Brain pericyte (primary cell): Measurements from ENCODE around the gene FBXL20.
"Not testable (repeated sequence)": the region's sequence is repeated elsewhere in the genome, so short reads cannot be mapped to it uniquely, and the experiment has no call there.

ENCODE experiments used
- DNase-seq: peaks from one replicate; pipeline ENCODE4 v3.0.0-alpha.2; 2012; ENCODE audit warnings: low read depth, low spot score

The FBXL20 gene

DNA sequence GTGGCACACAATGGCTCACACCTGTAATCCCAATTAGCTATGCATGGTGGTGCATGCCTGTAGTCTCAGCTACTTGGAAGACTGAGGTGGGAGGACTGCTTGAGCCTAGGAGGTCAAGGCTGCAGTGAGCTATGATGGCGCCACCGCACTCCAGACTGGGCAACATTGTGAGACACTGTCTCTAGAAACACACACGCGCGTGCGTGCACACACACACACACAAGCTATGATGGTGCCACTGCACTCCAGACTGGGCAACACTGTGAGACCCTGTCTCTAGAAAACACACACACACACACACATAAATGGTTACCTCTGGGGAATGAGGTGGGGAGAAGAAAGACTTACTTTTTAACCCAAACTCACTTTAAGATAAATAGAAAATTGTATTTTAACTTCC is 16.4 kb downstream of the FBXL20 start:
- DNase-seq, result no peak

DNA sequence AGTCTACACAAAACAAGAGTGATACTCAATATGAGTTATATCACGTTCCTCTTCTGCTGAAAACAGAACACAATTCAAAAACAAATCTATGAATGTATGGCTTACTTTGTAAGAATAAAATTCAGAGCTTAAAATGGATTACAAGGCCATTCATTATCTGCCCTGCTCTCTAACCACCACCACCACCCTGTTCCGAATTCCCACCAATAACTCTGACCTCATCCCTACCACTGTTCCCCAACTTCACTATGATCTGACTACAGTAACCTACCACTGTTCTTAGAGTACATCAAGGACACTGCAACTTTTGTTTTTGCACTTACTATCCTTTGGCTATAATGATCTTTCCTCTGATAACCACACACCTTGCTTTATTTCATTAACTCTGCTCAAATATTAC is 21.3 kb downstream of the FBXL20 start:
- DNase-seq, result no peak

DNA sequence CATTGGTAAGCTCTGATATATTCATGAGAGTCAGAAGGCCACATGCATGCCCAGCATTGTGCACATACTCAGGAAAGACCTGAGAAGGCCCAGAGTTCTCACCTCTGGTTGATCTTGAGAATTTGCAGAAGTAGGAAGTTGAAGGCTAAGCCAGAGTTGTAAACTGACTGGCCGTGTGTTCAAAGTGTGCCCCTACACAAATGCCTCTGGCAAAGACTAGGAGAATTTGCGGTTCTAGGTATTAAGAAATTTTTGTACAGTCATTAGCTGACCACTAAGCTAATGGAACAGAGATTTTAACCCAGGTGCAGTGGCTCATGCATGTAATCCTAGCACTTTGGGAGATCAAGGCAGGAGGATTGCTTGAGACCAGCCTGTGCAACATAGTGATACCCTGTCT is 25.0 kb downstream of the FBXL20 start:
- DNase-seq, result no peak

DNA sequence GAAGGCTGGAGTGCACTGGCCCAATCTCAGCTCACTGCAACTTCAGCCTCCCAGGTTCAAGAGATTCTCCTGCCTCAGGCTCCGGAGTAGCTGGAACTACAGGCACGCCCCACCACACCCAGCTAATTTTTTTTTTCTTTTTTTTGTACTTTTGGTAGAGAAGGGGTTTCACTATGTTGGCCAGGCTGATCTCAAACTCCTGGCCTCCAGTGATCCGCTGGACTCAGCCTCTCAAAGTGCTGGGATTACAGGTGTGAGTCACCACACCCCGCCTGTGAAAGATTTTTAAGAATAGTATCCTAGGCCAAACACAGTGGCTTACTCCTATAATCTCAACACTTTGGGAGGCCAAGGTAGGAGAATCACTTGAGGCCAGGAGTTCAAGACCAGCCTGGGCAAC is 33.6 kb downstream of the FBXL20 start:
- DNase-seq, result not testable (repeated sequence)

DNA sequence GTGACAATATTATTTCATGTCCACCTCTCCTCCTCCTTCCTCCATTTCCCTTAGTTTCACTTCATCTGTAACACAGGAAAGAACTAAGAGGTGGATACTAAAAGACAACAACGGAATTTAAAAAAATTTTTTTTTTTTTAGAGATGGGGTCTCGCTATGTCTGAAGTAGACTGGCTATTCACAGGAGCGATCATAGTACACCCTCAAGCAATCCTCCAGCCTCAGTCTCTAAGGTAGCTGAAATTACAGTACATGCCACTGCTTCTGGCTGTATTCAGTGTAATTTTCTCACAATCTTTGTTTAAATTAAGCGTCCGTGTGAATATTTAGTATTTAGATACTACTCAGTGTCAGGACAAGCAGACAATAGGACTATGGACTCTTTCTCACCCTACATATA is 35.6 kb downstream of the FBXL20 start:
- DNase-seq, result no peak

DNA sequence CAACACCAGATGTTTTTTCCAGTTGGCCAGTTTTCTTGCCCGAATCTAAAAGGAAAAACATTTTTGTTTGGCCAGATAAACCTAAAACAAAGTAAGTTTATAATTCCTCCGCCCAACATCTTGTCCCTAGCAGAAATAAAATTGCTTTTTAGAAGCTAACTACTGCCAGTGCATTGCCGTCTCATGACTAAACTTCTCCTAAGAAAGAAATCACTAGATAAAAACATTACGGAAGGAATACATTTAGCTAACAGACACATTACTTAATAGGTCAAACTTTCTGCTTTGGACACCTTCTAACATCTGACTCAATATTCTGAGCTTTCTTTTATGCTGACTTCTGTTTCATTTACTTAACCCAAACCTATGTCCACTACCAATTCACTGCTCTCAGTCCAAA is 36.2 kb downstream of the FBXL20 start:
- DNase-seq, result no peak

DNA sequence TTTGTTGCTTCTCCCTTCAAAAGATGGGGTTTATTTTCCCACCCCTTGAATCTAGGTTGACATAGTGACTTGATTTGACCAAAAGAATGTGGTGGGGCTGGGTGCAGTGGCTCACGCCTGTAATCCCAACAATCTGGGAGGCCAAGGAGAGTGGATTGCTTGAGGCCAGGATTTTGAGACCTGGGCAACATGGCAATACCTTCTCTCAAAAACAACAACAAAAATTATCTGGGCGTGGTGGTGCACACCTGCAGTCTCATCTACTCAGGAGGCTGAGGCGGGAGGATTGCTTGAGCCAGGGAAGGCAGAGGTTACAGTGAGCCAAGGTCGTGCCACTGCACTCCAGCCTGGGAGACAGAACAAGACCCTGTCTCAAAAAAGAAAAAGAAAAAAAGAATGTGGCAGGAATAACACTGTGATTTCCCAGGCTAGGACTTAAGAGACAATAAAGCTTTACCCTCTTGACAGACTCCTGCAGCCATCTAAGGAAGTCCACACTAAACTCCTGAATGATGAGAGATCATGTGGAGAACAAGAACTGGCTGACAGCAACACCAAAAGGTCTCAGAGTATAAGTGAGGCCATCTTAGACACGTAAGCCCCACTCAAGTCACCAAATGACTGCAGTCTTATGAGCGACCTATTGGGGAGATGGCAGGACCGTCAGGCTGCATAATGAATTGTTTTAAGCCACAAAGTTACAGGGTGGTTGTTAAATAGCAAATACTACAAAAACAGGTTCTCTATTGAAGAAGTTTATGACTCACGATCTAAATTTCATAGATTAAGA is 37.0 kb downstream of the FBXL20 start:
- DNase-seq, result no peak

DNA sequence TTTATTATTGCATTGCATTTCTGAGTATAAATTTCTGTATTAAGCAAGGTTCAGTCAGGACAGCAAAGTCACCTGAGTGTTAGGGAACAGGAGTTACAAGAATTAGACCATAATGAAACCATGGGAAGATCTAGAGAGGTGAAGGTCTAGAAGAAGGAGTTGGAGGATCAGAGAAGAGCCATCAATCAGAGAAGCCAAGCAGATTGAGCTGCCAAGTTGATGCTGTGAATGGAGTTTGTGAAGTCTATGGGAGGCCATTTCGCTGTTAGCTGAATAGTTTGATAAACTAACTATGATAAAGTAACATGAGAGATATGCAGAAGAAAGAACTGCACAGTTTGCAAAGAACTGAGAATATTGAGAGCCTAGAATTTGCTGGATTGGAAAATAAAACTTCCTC is 40.4 kb downstream of the FBXL20 start:
- no peak for DNase-seq

DNA sequence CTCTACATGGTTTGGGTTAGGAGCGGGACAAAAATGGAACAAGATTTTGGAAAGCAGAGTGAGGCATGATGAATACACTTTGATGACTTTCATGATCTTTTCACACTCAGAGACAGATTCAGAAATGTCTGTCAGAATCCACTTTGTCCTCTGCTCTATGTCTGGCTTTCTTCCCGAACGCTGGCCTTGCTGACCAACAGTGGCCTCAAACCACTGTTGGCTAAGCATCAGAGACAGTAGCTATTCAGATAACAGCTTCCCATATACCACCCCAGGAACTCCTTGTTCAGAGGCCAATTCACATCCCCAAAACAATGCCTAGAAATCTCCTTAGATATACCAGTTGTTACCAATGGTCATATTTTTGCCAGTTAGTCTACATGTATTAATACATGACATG is 40.9 kb downstream of the FBXL20 start:
- DNase-seq, result no peak

DNA sequence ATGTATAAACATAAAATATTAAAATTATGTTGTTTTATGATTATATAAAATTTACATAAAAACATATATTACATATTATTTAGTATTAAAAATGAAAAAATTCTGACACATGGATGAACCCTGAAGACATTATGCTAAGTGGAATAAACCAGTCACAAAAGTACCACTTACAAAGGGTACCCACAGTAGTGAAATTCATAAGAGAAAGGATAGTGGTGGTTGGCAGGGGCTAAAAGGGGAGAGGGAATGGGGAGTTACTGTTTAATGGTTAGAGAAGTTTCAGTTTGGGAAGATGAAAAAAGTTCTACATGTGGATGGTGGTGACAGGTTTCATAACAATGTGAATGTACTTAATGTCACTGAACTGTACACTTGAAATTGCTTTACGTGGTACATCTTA is 41.4 kb downstream of the FBXL20 start:
- DNase-seq, result no peak

DNA sequence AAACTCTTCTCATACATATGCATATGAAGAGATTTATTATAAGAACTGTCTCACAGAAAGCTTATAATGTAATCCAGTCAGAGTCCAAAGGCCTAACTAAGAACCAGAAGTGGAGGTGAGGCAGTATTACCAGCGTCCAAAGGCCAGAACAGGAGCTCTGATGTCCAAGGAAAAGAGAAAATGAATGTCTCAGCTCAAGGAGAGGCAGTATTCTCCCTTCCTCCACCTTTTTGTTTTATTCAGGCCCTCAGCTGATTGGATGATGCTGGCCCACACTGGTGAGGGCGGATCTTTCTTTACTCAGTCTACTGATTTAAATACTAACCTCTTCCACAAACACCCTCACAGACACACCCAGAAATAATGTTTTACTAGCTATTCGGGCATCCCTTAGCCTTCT is 43.4 kb downstream of the FBXL20 start:
- DNase-seq, result no peak

DNA sequence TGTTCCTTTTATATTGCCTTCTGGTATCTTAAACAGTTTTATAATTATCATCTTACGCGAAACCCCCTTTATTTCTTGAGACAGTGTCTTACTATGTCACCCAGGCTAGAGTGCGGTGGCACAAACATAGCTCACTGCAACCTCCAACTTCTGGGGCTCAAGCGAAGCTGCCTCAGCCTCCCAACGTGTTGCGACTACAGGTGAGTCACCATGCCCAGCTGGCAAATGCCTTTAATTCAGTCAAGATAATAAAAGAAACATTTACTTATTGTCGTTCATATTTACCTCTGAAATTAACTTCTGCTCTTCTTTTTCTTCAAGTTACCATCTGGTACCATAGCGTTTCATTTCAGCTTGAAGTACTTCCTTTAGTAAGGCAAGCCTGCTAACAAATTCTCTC is 43.9 kb downstream of the FBXL20 start:
- no peak for DNase-seq

DNA sequence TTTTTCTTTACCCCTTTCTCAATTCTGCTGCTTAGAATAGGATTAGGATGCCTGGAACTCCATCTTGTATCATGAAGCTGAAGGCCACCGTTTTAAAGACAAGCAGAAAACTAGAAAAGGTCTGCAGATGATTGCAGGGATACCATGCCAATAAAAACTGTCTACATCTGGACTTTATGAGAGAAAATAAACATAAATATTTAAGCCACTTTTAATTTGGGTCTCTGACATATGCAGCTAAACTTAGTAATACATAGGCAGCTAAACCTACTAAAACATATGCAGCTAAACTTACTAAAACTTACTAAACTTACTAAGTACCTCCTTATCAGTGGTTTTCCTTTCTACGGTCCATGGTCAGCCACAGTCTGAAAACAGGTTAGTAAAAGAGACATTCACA is 48.4 kb downstream of the FBXL20 start:
- DNase-seq, result no peak

DNA sequence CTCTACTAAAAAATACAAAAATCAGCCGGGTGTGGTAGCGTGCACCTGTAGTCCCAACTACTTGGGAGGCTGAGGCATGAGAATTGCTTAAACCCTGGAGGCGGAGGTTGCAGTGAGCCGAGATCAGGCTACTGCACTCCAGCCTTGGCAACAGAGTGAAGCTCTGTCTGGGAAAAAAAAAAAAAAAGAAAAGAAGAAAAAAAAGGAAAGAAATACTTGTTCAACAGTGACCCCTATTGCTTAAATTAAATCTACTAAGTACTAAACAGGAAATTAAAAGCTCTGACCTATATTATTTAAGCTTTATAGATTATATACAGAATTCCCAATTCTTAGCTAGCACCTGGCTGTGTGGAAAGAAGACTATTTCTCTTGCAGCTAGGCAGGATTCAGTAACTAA is 48.9 kb downstream of the FBXL20 start:
- no peak for DNase-seq

DNA sequence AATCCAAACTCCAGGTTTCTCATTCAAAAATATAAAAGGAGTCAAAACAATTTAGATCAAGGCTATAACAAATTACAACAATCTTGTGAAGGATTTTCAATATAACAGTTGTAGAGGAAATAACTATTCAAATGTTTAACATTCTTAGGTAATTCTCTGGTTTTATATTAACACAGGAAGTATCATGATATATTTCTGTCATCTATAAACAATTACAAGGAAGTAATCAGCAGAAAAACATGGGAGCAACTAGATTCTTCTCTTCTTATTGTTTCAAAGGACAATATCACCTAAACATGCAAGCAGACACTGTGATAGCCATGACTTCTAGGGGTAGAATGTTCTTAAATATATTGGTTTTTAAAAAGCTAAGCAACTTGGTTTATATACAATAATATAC is 49.9 kb downstream of the FBXL20 start:
- DNase-seq, result no peak

DNA sequence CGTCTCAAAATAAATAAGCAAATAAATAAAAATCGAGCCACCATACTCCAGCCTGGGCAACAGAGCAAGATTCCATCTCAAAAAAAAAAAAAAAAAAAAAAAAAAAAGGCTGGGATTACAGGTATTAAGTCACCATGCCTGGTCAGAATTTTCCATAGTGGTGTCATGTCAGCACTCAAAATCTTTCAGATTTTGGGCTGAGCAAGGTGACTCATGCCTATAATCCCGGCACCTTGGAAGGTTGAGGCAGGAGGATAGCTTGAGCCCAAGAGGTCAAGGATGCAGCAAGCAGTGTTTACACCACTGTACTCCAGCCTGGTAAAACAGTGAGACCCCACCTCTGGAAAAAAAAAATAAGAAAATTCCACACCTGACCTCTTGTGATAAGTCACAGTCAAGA is 52.2 kb downstream of the FBXL20 start:
- DNase-seq, result no peak

DNA sequence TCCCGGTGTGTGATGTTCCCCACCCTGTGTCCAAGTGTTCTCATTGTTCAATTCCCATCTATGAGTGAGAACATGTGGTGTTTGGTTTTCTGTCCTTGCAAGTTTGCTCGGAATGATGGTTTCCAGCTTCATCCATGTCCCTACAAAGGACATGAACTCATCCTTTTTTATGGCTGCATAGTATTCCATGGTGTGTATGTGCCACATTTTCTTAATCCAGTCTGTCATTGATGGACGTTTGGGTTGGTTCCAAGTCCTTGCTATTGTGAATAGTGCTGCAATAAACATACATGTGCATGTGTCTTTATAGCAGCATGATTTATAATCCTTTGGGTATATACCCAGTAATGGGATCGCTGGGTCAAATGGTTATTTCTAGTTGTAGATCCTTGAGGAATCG is 54.6 kb downstream of the FBXL20 start:
- DNase-seq, result not testable (repeated sequence)

DNA sequence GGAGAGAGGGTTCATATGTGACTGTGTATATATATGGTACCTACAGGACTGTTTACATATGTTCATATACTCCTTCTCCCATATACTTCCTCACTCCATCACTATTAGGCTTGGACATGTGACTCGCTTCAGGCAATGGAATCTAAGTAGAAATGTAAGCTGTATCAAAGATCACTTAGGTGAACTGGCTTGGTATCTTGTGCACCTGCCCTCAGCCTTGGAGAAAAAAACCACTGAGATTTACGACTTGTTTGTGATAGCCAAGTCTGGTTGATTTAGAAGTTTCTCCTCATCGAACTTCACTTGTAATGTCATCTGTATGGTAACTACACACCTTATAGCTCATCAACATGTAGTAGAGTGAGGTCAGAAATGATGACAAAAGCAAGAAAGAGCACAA is 59.9 kb downstream of the FBXL20 start:
- no peak for DNase-seq

DNA sequence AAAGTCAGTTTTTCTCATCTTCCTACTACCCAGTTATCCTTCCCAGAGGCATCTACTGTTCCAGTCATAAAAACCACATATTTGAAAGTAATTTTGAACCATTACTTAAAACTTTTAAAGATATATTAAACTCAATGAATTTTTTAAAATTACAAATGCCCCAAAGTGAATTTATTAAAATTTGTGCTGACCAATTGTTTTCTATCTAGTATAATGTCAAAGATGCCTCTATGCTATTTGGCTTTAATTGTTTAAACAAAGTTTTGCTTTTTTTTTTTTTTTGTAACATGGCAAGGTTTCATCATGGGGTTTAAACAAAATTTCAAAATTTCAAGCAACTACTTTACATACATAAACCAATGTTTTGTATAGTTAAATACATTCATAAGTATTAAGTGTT is 60.7 kb downstream of the FBXL20 start:
- DNase-seq, result no peak

DNA sequence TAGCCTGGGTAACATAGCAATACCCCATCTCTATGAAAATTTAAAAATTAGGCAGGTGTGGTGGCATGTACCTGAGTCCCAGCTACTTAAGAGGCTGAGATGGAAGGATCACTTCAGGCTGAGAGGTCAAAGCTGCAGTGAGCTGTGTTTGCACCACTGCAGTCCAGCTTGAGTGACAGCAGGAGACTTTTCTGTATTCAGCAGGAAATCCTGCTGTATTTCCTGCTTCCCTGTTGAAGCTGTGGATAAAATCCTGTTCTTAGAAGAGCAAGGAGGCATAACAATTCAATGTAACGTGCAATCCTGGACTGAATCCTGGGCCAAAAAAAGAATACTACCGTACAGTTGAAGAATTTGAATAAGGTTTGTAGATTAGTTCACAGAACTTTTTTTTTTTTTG is 62.2 kb downstream of the FBXL20 start:
- DNase-seq, result no peak

DNA sequence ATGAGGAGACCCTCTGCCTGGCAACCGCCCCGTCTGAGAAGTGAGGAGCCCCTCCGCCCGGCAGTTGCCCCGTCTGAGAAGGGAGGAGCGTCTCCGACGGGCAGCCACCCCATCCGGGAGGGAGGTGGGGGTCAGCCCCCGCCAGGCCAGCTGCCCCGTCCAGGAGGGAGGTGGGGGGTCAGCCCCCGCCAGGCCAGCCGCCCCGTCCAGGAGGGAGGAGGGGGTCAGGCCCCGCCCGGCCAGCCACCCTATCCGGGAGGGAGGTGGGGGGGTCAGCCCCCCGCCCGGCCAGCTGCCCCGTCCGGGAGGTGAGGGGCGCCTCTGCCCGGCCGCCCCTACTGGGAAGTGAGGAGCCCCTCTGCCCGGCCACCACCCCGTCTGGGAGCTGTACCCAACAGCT is 63.8 kb downstream of the FBXL20 start:
- DNase-seq, result not testable (repeated sequence)

DNA sequence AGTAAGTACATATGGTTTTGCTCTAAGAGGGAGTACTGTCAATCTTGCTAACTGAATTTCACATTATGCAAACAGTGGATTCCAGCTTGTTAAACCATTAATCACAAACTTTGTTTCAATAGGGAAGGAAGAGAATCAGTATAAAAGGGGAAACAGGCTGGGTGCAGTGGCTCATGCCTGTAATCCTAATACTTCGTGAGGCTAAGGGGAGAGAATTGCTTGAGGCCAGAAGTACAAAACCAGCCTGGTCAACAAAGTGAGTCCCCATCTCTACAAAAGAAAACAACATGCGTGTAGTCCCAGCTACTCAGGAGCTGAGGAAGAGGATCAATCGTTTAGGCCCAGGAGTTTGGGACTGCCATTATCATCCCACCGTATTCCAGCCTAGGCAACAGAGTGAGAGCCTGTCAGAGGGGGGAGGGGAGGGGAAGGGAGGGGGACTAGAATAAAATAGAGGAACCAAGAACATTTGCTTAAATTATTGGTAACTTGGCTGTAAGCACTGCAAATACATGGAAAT is 65.7 kb downstream of the FBXL20 start:
- no peak for DNase-seq

DNA sequence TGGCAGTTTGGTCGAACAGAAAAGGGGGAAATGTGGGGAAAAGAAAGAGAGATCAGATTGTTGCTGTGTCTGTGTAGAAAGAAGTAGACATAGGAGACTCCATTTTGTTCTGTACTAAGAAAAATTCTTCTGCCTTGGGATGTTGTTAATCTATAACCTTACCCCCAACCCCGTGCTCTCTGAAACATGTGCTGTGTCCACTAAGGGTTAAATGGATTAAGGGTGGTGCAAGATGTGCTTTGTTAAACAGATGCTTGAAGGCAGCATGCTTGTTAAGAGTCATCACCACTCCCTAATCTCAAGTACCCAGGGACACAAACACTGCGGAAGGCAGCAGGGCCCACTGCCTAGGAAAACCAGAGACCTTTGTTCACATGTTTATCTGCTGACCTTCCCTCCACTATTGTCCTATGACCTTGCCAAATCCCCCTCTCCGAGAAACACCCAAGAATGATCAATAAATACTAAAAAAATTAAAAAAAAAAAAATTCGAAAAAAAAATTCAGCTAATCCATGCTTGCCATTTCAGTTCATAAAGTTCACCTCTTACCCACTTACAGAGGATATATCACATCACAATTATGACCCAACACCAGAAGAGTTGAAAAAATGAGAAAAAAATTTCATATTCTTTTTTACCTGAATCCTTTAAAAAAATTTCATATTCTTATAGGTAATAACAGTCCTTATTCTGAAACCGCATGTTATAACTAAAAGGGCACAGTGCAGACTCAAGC is 67.2 kb downstream of the FBXL20 start:
- DNase-seq, result not testable (repeated sequence)
